Muscle of arm (tissue), 12 donors: Measurements from ENCODE around the gene ATG10. TPM values are rescaled to one million over a fixed set of nuclear protein-coding genes. Genes with fewer than 3 reads are reported as not detected.

ENCODE experiments used
- polyA plus RNA-seq, 12 donors: library from polyadenylated mRNA; unstranded; fragments of 120-200 nt; gene quantifications; one replicate each; pipeline ENCODE4 v1.2.1, GENCODE V29; 2013; ENCODE audit not compliant: insufficient read length in 12 of 12

Gene ATG10
- polyA plus RNA-seq, 12 donors: 6.8 to 12.0 (median 9.6) TPM; not detected in 2

Other genes starting within 250 kb of the ATG10 start
- 10 to 100 TPM in 11 of 12 donors, not detected in 1; 32.9 to 79.9 (median 63.4) TPM for gene SSBP2, start 220.9 kb upstream of the ATG10 start, polyA plus RNA-seq